HG02943 (cell line): ENCODE data around the gene UBAC2.
A peak's percentile ranks its signal among the peaks of the same experiment; 100 is the strongest.

Experiments
- ATAC-seq: cut with Tn5 transposase; IDR thresholded peaks from one replicate; pipeline ENCODE4 v1.9.1; 2021; ENCODE audit warnings: mild to moderate bottlenecking, low read depth, moderate library complexity; ENCODE audit not compliant: unreplicated experiment

The UBAC2 gene

DNA sequence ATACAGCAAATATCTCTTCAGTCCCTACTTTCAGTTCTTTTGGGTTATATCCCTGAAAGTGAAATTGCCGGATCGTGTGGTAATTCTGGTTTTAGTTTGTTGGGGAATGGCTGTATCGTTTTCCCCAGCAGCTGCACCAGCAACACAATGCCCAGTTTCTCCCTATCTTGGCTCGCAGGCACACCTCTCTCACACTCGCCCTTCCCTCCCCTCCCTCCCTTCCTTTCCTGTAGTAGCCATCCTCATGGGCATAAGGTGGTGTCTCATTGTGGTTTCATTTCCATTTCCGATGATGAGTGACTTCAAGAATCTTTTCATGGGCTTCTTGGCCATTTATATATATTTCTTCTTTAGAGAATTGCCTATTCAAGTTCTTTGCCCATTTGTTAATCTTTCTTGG is 66.2 kb downstream of the UBAC2 start:
- ATAC-seq: no peak

DNA sequence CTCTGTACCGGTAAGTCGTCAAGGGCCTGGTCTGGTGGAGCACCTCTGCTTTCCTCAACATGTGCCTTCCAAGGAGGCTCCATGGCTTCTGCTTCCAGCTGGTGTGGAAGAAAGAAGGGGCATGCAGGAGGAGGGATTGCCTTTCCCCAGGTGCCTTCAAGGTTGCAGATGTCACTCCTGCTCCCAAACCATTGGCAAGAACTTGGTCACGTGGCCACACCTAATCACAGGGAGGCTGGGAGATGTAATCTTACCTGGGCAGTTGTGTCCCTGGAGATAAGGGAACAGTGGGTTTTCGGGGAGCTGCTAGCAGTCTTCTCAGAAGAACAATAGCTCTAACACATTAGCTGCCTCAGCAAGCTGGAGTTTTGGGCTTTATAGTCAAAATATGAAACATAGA is 67.3 kb downstream of the UBAC2 start:
- ATAC-seq: no peak

DNA sequence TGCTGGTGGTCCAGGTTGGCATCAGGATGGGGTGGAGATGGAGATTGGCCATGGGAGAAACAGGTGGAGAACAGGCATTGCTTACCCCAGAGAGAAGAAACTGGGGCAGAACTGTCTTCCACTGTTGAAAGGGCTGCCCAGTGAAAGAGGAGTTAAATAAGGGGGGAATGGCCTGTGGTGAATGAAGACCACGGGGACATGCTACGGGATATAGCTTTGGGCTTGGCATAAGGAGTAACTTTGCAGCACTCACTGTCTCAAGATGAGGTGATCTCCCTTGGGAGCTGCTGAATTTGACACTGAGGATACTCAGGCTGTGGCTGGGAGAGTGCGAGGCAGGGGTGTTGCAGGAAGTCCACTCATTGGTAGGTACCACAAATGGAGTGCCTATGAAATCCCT is 68.2 kb downstream of the UBAC2 start:
- no peak for ATAC-seq

DNA sequence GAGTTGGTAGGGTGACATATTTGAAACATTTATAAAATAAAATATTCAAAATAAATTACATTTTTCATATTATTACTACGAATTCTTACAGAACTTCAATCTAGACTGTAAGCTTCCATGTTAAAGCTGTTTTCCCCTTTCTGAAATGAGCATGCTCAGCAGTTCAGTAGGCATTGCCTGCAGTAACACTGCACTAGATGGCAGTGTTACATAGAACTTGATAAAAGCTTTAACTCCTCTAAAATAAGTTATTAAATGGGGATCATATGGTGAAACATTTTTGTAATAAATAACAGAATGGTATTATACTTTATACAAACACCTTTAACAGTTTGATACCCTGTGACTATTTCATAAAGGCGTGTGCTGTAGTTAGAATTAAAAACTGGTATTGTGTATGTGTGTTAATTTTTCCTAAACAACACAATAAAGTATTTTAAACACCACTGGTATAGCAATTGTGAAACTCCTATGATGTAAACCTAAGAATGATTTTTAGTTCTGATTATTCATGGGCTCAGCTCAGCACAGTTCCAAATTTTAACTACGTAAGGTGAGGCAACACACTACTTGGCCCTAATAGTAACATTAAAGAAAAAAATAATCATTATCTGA is 69.1 kb downstream of the UBAC2 start:
- peak; percentile 53 for ATAC-seq

DNA sequence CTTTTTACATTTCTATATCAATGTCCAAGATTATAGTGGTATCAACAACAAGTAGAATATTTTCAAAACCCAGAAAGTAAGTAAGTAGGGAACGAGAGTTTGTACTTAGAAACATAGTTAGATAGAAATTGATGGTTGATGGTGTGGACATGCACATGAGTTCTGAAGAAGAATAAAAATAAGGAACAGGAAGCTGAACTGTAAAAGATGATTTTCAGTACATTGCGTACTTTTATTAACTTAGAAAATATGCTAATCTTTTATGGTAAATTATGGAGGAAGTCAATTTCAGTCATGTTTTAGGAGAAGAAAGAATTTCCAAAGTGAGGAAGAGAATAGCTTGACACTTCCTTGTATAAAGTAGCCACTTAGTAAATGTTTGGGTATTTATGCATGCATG is 69.9 kb downstream of the UBAC2 start:
- no peak for ATAC-seq

DNA sequence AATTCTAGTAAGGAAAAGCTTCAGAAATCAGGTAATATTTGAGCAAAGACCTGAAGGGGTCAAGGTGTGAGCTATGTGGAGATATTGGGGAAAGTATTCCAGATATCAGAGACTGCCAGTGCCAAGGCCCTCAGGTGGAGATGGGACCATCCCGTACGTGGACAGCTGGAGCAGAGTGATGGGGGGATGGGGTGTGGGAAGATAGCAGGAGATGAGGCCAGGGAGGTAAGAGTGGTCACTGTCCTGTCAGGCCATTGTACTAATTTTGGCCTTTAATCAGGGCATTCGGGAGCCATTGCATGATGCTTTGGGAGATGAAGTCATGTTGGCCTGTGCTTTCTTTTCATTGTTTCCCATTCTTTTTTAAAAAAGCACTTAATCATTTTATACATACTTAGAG is 70.6 kb downstream of the UBAC2 start:
- no peak for ATAC-seq

DNA sequence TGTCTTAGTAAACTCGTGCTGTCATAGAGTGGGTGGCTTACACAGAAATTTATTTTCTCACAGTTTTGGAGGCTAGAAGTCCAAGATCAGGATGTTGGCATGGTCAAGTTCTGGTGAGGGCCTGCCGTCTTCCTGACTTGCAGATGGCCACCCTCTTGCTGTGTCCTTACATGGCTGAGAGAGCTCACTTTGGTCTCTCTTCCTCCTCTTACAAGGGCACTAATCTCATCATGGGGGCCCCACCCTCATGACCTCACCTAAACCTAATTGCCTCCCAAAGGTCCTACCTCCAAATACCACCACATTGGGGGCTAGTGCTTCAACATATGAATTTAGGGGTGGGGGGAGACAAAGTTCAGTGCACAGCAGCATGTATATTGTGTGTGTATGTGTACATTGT is 71.8 kb downstream of the UBAC2 start:
- ATAC-seq: no peak

DNA sequence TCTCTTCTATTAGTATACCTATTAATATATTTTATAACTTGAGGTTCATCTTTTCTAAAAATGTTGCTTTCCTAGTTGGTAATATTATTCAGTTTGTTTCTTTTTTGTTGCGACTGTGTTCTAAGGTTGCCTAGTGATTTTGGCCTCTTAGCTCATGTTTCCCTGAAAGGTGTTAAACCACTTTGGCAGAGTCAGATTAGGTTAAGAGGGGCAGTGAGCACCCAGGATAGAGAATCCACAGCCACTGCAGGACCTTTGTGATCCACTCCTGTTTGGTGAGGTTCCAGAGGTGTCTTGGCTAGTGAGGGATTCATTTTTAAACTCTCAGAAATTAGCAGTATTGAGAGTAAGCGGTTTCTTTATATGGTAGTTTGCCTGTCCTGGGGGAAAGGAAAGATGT is 72.5 kb downstream of the UBAC2 start:
- no peak for ATAC-seq

DNA sequence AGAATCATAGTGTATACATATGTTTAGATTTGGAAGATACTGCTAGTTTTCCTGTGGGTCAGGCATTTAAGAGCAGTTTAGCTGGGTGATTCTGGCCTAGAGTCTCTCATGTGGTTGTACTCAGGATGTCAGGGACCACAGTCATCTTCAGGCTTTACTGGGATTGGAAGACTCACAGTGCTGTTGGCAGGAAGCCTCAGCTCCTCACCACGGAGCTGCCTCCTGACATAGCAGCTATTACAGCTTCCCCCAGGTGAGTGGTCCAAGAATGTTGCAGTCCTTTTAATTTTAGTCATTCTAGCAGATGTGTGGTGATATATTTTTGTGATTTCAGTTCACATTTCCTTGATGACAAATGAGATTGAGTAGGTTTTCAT is 74.4 kb downstream of the UBAC2 start:
- ATAC-seq: no peak

DNA sequence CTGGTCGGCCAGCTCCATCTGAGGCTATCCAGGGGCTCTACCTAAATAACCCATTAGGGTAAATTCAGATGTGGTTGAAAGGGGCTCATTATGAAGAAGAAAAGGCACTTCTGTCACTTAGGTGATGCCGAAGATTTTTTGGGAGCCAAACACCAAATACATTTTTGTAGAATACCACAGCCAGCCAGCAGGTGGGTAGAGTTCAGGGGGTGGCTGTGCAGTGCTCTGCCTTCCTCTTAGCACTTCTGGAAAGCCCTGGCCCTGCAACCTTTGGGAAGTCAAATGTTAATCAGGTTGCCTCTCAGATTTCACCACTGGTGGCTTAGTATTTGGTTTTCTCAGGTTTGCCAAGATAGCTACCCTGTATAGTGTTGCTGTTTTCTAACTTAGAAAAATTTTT is 76.1 kb downstream of the UBAC2 start:
- ATAC-seq: no peak

DNA sequence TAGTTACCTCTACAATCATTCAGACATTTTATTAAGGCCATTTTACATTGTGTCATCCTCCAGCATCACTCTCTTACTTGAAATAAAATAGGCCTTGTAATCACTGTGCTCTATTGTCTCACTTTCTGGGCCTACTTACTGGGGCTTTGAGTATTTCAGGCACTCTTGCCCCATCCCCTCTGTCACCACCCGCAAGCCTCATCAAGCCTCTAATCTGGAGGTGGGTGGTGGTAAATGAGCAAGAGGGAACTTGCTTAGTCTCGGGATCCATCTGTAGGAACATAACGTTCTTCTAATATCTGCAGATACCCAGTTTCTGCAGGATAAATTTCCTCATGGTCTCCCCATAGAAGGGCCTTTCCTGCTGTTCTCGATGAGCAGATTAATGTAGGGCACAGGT is 77.0 kb downstream of the UBAC2 start:
- ATAC-seq: no peak

DNA sequence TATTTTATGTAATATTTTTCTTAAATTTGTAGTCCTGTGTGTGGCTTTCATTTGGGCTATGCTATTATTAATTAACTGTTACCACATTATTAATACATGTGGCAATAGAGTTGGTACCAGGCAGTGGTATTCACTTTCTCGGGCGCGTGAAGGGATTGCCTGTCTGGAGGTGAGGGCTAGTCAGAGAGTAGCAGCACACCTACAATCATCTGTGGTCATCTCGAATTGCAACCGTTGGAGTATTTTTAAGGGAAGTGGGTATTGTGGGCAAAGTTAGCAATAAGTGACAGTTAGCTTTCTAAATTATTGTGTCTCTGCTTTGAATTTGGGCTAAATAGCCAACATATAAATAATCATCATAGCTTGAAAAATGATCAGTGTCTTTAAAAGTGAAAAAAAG is 77.5 kb downstream of the UBAC2 start:
- ATAC-seq: no peak

DNA sequence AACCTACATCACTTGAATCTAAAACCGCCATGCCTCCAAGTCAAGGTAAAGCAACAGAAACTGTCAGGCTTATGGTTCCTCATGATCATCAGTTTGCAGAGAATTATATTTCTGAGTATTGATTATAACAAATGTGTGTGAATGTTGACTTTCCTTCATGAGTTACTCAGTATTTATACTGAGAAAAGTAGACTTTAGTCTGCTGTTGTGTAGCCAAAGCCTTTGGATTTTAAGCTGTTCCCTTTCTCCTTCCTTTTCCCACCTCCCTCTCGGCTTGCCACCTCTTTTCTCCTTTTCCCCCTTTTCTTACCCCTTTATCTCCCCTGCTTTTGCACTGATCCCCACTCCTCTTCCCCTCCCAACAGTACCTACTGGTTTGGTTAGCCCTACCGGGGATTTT is 78.2 kb downstream of the UBAC2 start:
- ATAC-seq: no peak

DNA sequence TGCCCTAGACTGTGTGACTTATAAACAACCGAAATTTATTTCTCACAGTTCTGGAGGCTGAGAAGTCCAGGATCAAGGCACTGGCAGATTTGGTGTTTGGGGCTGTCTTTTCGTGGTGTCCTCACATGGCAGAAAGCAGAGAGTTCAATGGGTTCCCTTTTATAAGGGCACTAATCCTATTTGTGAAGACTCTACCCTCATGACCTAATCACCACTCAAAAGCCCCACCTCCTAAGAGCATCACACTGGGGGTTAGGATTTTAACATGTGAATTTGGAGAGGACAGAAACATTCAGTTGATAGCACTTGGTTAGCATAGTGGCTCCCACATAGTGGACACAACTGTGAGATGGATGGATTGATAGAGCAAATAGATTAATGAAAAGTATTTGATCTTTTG is 79.0 kb downstream of the UBAC2 start:
- no peak for ATAC-seq

DNA sequence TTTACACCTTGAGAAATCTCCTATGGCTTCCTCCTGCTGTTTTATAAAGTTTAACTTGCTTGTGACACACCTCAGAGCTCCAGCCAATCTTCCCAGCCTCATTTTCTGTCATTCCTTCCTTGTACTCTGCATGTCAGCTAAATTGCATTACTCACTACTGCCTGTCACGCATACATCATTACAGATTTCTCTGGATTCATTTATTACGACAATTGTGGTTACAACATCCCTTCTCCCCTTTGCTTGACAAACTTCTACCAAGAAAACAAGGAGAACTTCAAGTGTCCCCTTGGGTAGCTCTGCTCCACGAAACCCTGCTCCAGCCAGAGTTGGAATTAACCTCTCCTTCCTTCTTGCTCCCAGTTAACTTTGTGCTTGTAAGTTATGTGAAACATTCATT is 79.5 kb downstream of the UBAC2 start:
- no peak for ATAC-seq

DNA sequence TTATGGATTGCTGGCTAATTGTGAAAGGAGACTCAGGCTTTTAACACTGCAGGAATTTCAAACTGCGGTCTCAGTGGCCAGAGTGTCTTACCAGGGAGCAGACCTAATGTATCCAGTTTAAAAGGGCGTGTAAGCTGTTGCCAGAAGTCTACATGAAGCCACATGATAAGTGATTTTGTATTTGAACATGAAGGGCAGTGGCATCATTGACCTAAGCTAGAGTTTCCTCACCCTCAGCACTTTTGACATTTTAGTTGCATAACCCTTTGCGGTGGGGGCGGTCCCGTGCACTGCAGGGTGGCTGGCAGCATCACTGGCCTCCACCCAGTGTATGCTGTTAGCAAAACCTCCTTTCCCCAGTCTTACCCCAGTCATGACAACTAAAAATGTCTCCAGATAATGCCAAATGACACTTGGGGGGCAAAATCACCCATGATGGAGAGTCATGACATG is 81.2 kb downstream of the UBAC2 start:
- peak; percentile 73 for ATAC-seq

DNA sequence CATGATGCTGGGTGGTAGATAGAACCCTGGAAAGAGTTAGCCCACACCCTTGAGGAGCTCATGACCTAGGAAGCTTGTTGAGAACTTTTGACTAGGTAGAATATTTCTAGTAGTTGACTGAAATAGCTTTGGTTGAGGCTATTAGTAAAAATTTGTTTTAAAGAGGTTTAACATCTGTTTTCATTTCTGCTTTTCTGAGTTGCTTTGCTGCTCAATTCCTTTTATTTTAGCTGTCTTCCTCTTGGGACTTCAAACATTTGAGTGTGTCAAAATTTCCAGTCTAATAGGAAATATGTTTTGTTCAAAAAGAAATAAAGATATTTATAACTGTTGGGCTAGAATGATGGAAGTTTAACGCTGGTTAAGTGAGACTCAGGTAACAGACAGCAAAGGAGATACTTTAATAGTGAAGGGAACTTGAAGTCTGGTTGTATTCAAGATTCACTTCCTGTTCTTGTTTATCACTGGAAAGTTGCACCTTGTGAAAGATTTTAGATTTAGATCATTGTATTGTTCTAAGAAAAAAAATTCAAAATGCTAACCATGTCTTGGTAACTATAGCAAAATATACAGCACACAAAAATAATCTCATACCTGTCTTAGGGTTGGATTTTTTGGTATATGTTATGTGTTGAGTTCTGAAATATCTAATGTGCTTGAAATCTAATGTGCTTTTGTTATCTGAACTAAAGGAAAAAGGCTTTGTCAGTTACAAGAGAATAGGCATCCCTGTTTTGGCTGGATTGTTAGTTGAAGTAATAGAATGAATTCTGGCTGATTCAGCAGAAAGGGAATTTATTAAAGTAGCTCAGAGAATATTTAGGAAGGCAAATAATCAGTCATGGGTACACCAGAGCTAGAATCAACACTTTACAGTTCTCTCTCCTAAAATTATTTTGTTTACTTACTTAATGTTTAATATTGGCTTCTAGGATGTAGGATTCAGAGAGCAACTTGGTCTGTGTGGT is 81.9 kb downstream of the UBAC2 start:
- peak; percentile 57 for ATAC-seq

DNA sequence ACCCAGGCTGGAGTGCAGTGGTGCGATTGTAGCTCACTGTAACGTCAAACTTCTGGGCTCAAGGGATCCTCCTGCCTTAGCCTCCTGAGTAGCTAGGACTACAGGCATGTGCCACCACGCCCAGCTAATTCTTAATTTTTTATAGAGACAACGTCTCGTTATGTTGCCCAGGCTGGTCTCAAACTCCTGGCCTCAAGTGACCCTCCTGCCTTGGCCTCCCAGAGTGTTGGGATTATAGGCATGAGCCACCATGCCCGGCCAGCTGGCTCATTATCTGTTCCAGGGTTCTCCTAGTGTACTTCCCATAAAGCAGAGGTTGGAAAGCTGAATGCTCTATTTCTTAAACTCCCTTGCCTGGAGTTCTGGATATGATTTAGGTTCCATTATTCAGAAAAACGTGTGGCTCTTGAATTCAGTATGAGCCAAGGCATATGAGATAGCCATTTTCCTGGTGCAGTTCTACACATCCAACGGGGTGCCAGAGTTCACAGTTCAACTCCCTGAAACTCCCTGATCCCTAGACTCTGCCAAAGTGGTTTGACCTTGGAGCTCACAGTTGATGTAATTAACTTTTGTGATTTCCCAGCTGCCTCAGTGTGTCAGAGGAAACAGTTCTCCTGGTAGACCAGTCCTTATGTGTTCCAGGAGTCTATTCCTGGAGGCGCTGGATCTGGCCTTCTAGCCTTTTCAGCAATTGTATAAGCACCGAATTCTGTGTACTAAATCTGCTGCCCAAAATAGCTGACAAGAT is 85.0 kb downstream of the UBAC2 start:
- no peak for ATAC-seq

DNA sequence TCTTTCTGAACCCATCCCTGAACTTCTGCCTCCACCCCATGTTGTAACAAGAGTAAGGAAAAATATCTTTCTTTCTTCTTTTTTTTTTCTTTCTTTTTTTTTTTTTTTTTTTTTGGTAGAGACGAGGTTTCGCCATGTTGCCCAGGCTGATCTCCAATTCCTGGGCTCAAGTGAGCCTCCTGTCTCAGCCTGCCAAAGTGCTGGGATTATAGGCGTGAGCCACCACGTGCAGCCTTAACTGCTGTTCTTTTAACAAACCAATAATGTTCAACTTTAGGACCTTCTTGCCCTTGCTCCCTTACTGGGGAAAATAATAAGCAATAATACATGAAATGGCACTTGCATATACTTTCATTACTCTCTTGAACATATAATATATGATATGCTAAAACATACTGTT is 86.9 kb downstream of the UBAC2 start:
- ATAC-seq: no peak

DNA sequence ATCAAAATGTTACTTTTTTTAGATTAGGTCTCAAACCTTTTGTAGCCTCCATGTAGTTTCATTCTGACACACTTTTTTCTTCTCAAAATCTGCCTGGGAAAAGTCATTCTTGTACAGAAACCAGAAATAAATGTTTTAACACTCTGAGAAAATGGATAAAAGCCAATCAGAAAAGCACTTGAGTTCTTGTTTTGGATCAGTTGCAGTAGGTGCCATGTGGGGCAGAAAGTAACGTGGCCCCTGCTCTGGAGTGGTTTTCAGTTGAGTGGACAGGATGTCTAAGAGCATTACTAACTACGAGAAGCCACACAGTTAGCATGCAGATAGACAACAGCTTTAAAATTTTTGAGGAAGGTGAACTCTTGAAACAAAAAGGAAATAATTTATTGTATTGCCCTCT is 87.4 kb downstream of the UBAC2 start:
- peak; percentile 85 for ATAC-seq

DNA sequence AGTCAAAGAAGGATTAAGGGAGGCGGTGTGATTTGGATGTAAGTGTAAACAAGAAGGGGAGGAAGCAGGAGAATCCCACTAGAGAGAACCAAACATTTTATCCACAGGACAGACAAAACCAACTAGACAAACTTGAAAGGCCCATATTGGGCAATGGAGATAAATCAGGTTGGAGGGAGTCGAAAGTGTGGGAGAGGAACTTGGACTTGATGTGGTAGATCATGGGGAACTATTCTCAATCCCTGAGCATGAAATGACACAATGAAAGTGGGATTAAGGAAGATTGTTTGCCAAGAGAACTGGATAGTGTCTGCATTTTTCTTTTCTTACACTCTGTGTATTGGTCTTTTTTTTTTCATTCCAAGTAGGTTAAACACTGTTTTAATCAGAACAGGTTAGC is 88.6 kb downstream of the UBAC2 start:
- ATAC-seq: no peak
